Gastroesophageal sphincter (tissue), 4 donors: Measurements from ENCODE around the gene NLRC3. TPM values are rescaled to one million over a fixed set of nuclear protein-coding genes. Genes with fewer than 3 reads are reported as not detected.

Experiments used
- ATAC-seq: fragments of 150-250 bp; one replicate; pipeline ENCODE4 v1.9.1; 2016; ENCODE audit warnings: mild to moderate bottlenecking, moderate library complexity
- H3K27ac ChIP-seq, 4 donors: fragments of 200-600 bp; sonication (generic) in 3 of 4; 1 replicate in 3 of 4; 2 replicates in 1 of 4; pipeline ENCODE4 v1.5.1; 2016 to 2019
- H3K27me3 ChIP-seq: fragments of 200-600 bp; sonication (generic); one replicate; pipeline ENCODE4 v1.5.1; 2019
- H3K36me3 ChIP-seq, 2 donors: fragments of 200-600 bp; sonication (generic); one replicate each; pipeline ENCODE4 v1.5.1; 2019; ENCODE audit warnings: control low read depth in 1 of 2
- H3K4me1 ChIP-seq, 3 donors: fragments of 200-600 bp; sonication (generic); 1 replicate in 2 of 3; 2 replicates in 1 of 3; pipeline ENCODE4 v1.5.1; 2016 to 2019; ENCODE audit warnings: control low read depth in 2 of 3
- H3K4me3 ChIP-seq, 2 donors: fragments of 200-600 bp; sonication (generic); one replicate each; pipeline ENCODE4 v1.5.1; 2019; ENCODE audit warnings: mild to moderate bottlenecking in 1 of 2, moderate library complexity in 1 of 2
- H3K9me3 ChIP-seq, 3 donors: fragments of 200-600 bp; sonication (generic); one replicate each; pipeline ENCODE4 v1.5.1; 2017 to 2019; ENCODE audit warnings: control low read depth in 2 of 3
- CTCF ChIP-seq, 4 experiments: fragments of 200-600 bp in 2 of 4; fragments of 450-650 bp in 2 of 4; sonication (generic) in 1 of 4; IDR thresholded peaks; one replicate each; pipeline ENCODE4 v1.5.1; 2017 to 2019; ENCODE audit warnings: antibody characterized with exemption in 4 of 4, mild to moderate bottlenecking in 2 of 4, moderate library complexity in 2 of 4
- EP300 ChIP-seq: sonication (generic); formaldehyde crosslinking; IDR thresholded peaks from one replicate; pipeline ENCODE4 v1.6.1; 2017; ENCODE audit warnings: antibody characterized with exemption, mild to moderate bottlenecking
- POLR2A ChIP-seq, 2 donors: fragments of 450-650 bp; IDR thresholded peaks; one replicate each; pipeline ENCODE4 v1.6.1; 2017; ENCODE audit warnings: antibody characterized with exemption in 2 of 2, mild to moderate bottlenecking in 2 of 2, moderate library complexity in 1 of 2
- POLR2AphosphoS5 ChIP-seq: sonication (generic); formaldehyde crosslinking; IDR thresholded peaks from one replicate; pipeline ENCODE4 v1.6.1; 2017; ENCODE audit warnings: antibody characterized with exemption
- WGBS, 2 donors: methylation state at CpG; one replicate each; pipeline ENCODE4 v1.1.5; 2018; ENCODE audit warnings: low coverage in 1 of 2; 5-methylcytosine and 5-hydroxymethylcytosine counted together
- total RNA-seq, 4 donors: library from RNA; depleted of rRNA; stranded (reverse); fragments of >200 nt; gene quantifications; one replicate each; pipeline ENCODE4 v1.1.0, GENCODE V29; 2016

The NLRC3 gene
- total RNA-seq, 4 donors from 2014 or later = 1.1 to 5.8 (median 1.4) TPM

GRCh38 chr16:3570420-3571062 lies 6.7 kb downstream of the NLRC3 start:
- H3K9me3 ChIP-seq = peaks cover 0 to 11% (median 0%) of the 10 kb centered on the region in 3 donors
- no peak overlapping the region for H3K27ac ChIP-seq
- no peaks in the 10 kb centered on the region for H3K4me1 ChIP-seq
- WGBS, 2 donors = 53 to 72% methylated on average over 4 of the region's 4 CpGs
- no peaks in the 10 kb centered on the region for H3K27me3 ChIP-seq
- H3K4me3 ChIP-seq = no peak overlapping the region
- no peak for ATAC-seq
- no peak for TF ChIP-seq CTCF (IDR thresholded peaks at IDR 0.05)
- no peak for TF ChIP-seq POLR2AphosphoS5
- TF ChIP-seq EP300 = no peak
- no peak for TF ChIP-seq POLR2A (IDR thresholded peaks at IDR 0.05)
- no peaks in the 10 kb centered on the region for H3K36me3 ChIP-seq

- WGBS, 2 donors = 82 to 97% methylated on average over 2 of the region's 2 CpGs
- no peak overlapping the region for H3K4me3 ChIP-seq
- no peak for TF ChIP-seq CTCF (IDR thresholded peaks at IDR 0.05)
- no peak for TF ChIP-seq EP300
- TF ChIP-seq POLR2AphosphoS5 = no peak
- no peak for ATAC-seq
- H3K27me3 ChIP-seq = no peaks in the 10 kb centered on the region
- no peaks in the 10 kb centered on the region for H3K36me3 ChIP-seq
- H3K27ac ChIP-seq = no peak overlapping the region
- H3K9me3 ChIP-seq = peaks cover 0 to 11% (median 0%) of the 10 kb centered on the region in 3 donors
- H3K4me1 ChIP-seq = no peaks in the 10 kb centered on the region
Measured at GRCh38 chr16:3569851-3570250, 7.4 kb downstream of the NLRC3 start.

- no peak for TF ChIP-seq EP300
- TF ChIP-seq POLR2AphosphoS5 = no peak
- TF ChIP-seq CTCF (IDR thresholded peaks at IDR 0.05) = no peak
- no peak for TF ChIP-seq POLR2A (IDR thresholded peaks at IDR 0.05)
- H3K36me3 ChIP-seq = peaks cover 0 to 20% of the 10 kb centered on the region in 2 donors
- ATAC-seq = no peak
- H3K4me3 ChIP-seq = no peak overlapping the region
- WGBS, 2 donors = 43% methylated on average over 3 of the region's 8 CpGs; no CpG with 5 or more reads in 1 of the 2 donors
- H3K27me3 ChIP-seq = no peaks in the 10 kb centered on the region
- no peak overlapping the region for H3K27ac ChIP-seq
- H3K9me3 ChIP-seq = peaks cover 0 to 11% (median 0%) of the 10 kb centered on the region in 3 donors
- no peaks in the 10 kb centered on the region for H3K4me1 ChIP-seq
Measured at GRCh38 chr16:3566990-3567389, 10.2 kb downstream of the NLRC3 start.

- Histone ChIP-seq H3K27me3 (no peaks in the 10 kb centered on the region), H3K27ac (no peak overlapping the region), H3K9me3 (no peaks in the 10 kb centered on the region), H3K4me1 (no peaks in the 10 kb centered on the region), H3K36me3 (peaks cover 0 to 28% of the 10 kb centered on the region in 2 donors), H3K4me3 (no peak overlapping the region)
- no CpG with 5 or more reads among the region's 9 CpGs for WGBS, 2 donors
- TF ChIP-seq CTCF (IDR thresholded peaks at IDR 0.05) = no peak
- TF ChIP-seq POLR2A (IDR thresholded peaks at IDR 0.05) = no peak
- TF ChIP-seq POLR2AphosphoS5 = no peak
- no peak for ATAC-seq
Measured at GRCh38 chr16:3564889-3565141, 12.4 kb downstream of the NLRC3 start.

- H3K4me1 ChIP-seq = no peaks in the 10 kb centered on the region
- no peak overlapping the region for H3K27ac ChIP-seq
- no peaks in the 10 kb centered on the region for H3K9me3 ChIP-seq
- 97% methylated on average over 6 of the region's 43 CpGs; no CpG with 5 or more reads in 1 of the 2 donors for WGBS, 2 donors
- H3K4me3 ChIP-seq = no peak overlapping the region
- no peak for TF ChIP-seq POLR2AphosphoS5
- no peak for TF ChIP-seq EP300
- TF ChIP-seq POLR2A (IDR thresholded peaks at IDR 0.05) = no peak
- TF ChIP-seq CTCF (IDR thresholded peaks at IDR 0.05) = no peak
- peaks cover 0 to 28% of the 10 kb centered on the region in 2 donors for H3K36me3 ChIP-seq
- ATAC-seq = no peak
- H3K27me3 ChIP-seq = no peaks in the 10 kb centered on the region
Measured at GRCh38 chr16:3564130-3564888, 12.9 kb downstream of the NLRC3 start.
